GM12892 (cell line): ENCODE data around the gene DICER1.

Experiments
- DNase-seq: peaks from one replicate; pipeline ENCODE4 v3.0.0; 2011; ENCODE audit not compliant: insufficient read length
- FAIRE-seq: peaks from 2 replicates; lab custom pipeline; 2011; peaks lifted over from hg19 to GRCh38; lab: Jason Lieb, UNC
- POLR2A ChIP-seq: IDR thresholded peaks from 2 replicates; pipeline ENCODE4 v1.6.1; 2011; ENCODE audit warnings: low read depth, low read length, control low read depth
- POLR2AphosphoS5 ChIP-seq: IDR thresholded peaks from 2 replicates; pipeline ENCODE4 v1.6.1; 2011; ENCODE audit warnings: low read depth, low read length, control low read depth
- TAF1 ChIP-seq: IDR thresholded peaks from 2 replicates; pipeline ENCODE4 v1.6.1; 2011; ENCODE audit warnings: low read depth, mild to moderate bottlenecking, control low read depth, low read length, borderline replicate concordance

Gene DICER1

DNA sequence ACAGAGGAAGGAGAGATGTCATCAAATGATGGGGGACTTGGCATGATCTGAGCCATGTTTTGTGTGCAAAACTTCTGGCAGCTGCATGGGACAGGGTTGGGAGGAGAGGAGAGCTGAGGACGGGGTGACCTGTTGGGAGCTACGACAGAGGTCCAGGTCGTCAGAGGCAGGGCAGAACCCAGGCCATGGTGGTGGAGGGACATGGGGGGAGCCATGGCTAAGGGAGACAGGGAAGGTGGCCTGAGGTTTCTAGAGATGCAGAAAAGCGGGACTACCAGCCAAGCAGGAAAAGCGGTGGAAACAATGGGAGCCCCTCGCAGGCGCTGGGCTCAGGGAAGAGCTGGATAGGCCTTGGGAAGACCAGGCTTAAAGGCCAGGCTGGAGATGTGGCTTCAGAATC lies 88.3 kb downstream of the DICER1 start:
- FAIRE-seq (no peak), DNase-seq (no peak)
- TF ChIP-seq POLR2AphosphoS5 (no peak), POLR2A (no peak), TAF1 (no peak)

- no peak for FAIRE-seq
- TF ChIP-seq POLR2AphosphoS5 (no peak), POLR2A (no peak), TAF1 (no peak)
- DNase-seq, result no peak
These were observed 88.8 kb downstream of the DICER1 start for GRCh38 chr14:95068521-95068920.

- DNase-seq (no peak), FAIRE-seq (no peak)
- TF ChIP-seq POLR2AphosphoS5 (no peak), TAF1 (no peak), POLR2A (no peak)
These were observed 89.2 kb downstream of the DICER1 start for GRCh38 chr14:95068080-95068479.

- TF ChIP-seq TAF1, result no peak
- no peak for TF ChIP-seq POLR2A
- no peak for TF ChIP-seq POLR2AphosphoS5
- DNase-seq (no peak), FAIRE-seq (no peak)
These were observed 89.8 kb downstream of the DICER1 start for GRCh38 chr14:95067526-95067925.

GRCh38 chr14:95066427-95066986 lies 90.8 kb downstream of the DICER1 start:
- TF ChIP-seq POLR2A, result no peak
- TF ChIP-seq TAF1, result no peak
- no peak for TF ChIP-seq POLR2AphosphoS5
- FAIRE-seq, result no peak
- DNase-seq, result no peak

GRCh38 chr14:95065411-95065810 lies 91.9 kb downstream of the DICER1 start:
- FAIRE-seq, result no peak
- no peak for DNase-seq
- no peak for TF ChIP-seq POLR2AphosphoS5
- no peak for TF ChIP-seq POLR2A
- TF ChIP-seq TAF1, result no peak

GRCh38 chr14:95064734-95065133 lies 92.6 kb downstream of the DICER1 start:
- FAIRE-seq, result no peak
- TF ChIP-seq POLR2AphosphoS5 (no peak), POLR2A (no peak), TAF1 (no peak)
- no peak for DNase-seq

GRCh38 chr14:95064256-95064655 lies 93.1 kb downstream of the DICER1 start:
- FAIRE-seq, result no peak
- no peak for TF ChIP-seq POLR2AphosphoS5
- no peak for TF ChIP-seq POLR2A
- no peak for TF ChIP-seq TAF1
- DNase-seq, result no peak

DNA sequence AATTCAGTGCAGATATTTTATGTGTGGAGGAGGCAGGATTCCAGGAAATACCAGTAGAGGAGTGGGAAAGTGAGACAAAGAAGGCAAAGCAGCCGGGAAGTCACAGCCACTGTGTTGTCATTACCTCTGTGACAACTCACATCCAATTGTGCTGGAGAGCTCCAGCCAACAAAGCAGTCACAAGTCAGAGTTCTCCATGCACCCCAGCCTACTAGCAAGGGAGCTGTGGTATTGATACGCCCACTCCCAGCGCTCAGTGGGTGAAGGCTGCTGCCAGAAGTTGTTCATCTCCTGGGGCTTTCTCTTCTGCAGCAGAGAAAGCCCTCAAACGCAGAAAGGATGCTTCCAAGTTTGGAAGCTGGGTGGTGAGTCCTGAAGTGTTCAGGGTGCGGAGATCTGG lies 93.9 kb downstream of the DICER1 start:
- no peak for TF ChIP-seq TAF1
- TF ChIP-seq POLR2A, result no peak
- no peak for TF ChIP-seq POLR2AphosphoS5
- DNase-seq (no peak), FAIRE-seq (no peak)

DNA sequence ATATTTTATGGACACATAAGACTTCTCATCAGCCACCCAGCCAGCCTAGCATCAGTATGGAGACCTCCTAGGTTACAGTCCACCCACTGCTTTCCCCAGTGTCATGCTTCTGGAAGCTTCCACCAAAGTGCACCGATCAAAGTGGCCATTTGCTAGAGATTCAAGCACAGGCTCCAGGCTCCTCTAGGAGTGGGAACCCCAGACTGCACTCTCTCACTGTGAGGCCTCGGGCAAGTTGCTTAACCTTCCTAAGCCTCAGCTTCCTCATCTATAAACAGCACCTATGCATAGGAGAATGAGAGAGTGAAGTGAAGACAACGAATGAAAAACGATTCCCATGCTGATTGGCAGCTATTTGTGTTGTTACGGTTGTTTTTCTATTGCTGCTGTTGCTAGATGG lies 94.4 kb downstream of the DICER1 start:
- FAIRE-seq, result no peak
- DNase-seq, result no peak

DNA sequence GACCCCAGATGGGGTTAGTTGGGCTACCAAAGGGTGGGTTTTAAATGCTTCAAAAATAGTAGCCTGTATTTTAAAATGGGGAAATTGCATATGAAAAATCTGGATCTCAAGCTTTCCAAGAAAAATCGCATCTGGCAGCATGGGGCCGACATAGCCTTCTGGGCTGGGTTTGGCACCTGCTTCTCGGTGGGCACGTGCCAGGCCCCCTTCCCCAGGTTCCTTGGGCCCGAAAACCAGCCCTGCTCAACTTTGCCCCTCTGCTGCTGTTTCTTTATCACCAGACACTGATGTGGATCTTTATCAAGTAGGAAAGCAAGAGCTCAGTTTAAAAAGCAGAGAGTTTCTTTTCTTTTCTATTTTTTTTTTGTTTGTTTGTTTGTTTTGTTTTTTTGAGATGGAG lies 95.1 kb downstream of the DICER1 start:
- FAIRE-seq (no peak), DNase-seq (no peak)
- TF ChIP-seq TAF1, result no peak

More for the DNA sequence above, 94.4 kb downstream of the DICER1 start:
- TF ChIP-seq TAF1 (no peak), POLR2A (no peak)

DNA sequence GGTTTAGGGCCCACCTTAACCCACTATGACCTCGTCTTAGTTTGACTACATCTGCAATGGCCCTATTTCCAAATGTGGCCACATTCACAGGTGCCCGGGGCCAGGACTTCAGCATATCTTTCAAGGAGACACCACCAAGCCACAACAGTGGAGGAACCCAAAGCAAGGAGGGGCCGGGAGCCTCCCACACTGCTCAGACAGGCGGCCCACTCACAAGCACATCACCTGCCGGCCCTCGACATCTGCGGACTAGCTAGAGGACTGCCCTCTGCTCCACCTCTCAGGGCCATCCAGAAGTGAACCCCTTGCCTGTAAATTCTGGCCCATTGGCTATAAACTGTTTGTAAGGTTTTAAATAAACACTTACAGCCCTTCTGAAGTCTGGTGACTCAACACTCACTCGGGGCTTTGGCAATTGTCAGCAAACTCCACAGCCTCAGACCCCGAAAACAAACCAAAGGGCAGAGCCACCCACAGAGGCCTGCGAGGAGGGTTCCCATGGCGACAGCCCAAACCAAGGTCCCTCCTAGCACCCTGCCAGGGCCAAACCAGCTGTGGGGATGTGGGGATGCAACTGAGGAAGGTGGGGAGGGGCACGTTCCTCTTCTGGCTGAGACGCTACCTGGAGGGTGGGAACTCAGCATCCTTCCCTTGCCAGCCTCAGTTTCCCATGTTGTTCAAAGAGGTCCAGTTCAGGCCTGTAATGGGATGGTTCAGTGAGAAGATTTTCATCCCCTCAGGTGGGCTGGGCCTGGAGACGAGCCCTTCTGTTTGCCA lies 95.8 kb downstream of the DICER1 start:
- DNase-seq (no peak), FAIRE-seq (no peak)
- TF ChIP-seq POLR2A, result no peak
- TF ChIP-seq TAF1, result no peak
- no peak for TF ChIP-seq POLR2AphosphoS5

DNA sequence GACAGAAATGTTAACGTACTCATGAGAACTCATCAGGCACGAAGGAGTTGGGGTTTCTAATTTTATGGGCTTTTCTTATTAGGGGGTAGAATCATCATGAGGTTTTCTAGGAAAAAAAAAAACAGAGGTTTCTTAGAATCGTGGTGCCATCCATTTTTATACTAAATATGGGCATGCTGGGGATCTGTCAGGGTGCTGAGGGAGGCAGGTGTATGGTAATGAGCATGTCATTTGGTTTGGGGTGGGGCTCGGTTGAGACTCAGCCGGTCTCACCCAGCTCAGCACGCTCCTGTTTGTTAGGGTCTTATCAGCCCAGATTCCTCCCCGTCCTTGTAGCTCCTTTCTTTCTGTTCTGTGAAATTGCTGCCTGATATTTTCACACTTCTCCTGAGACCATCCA lies 98.2 kb downstream of the DICER1 start:
- FAIRE-seq, result no peak
- DNase-seq, result no peak
- TF ChIP-seq POLR2A (no peak), TAF1 (no peak), POLR2AphosphoS5 (no peak)
